ENCODE measurements around the gene OXCT1.
"Not testable (repeated sequence)": the region's sequence is repeated elsewhere in the genome, so short reads cannot be mapped to it uniquely, and the experiment has no call there.

The OXCT1 gene

DNA sequence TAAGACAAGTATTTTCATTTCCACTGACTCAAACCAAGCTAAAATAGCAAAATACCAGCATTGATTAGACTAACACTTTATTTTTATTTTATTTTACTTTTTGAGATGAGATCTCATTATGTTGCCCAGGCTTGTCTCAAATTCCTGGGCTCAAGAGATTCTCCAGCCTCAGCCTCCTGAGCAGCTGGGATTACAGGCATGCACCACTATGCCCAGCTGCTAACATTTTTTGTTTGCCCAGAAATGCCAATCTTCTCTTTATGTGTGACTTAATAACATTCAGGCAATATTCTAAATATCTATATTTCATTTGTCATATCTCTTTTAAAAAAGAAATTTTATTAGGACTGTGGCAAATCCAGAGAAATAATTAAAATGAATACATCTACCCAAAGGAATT is 55.0 kb downstream of the OXCT1 start:
- no peak for DNase-seq (ENCODE audit: low spot score)
- TF ChIP-seq, protein P1, sequence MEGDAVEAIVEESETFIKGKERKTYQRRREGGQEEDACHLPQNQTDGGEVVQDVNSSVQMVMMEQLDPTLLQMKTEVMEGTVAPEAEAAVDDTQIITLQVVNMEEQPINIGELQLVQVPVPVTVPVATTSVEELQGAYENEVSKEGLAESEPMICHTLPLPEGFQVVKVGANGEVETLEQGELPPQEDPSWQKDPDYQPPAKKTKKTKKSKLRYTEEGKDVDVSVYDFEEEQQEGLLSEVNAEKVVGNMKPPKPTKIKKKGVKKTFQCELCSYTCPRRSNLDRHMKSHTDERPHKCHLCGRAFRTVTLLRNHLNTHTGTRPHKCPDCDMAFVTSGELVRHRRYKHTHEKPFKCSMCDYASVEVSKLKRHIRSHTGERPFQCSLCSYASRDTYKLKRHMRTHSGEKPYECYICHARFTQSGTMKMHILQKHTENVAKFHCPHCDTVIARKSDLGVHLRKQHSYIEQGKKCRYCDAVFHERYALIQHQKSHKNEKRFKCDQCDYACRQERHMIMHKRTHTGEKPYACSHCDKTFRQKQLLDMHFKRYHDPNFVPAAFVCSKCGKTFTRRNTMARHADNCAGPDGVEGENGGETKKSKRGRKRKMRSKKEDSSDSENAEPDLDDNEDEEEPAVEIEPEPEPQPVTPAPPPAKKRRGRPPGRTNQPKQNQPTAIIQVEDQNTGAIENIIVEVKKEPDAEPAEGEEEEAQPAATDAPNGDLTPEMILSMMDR (IDR thresholded peaks at IDR 0.05): no peak
- Histone ChIP-seq H3K4me3 (no peak overlapping the region), H3K27ac (no peak overlapping the region)

DNA sequence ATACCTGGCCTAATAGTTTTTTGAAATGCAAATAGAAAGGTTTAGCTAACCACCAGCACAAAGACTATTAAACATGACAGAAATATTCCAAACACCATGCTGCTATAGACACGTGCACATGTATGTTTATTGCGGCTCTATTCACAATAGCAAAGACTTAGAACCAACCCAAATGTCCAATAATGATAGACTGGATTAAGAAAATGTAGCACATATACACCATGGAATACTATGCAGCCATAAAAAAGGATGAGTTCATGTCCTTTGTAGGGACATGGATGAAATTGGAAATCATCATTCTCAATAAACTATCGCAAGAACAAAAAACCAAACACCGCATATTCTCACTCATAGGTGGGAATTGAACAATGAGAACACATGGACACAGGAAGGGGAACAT is 55.9 kb downstream of the OXCT1 start:
- H3K4me3 ChIP-seq; DNase-seq (ENCODE audit: low spot score); H3K27ac ChIP-seq: not testable (repeated sequence)

DNA sequence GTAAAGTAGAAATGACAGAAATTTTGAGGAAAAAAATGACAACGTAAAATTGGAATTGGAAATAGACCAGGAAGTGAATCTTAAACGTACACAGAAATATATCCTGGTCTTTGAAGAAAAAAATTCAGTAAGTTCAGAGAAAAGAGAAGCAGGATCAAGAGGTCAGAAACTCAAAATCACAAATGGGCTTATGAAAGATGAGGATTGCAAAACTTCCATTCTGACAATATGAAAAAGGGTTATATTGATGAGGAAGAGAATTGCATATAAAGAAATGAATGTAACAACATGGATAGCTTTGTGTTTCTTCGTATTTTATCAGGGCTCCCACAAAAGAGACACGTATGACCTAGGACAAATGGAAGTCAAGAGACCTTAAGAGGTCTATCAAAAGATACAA is 58.1 kb downstream of the OXCT1 start:
- DNase-seq (ENCODE audit: low spot score): no peak
- TF ChIP-seq, protein P1 (IDR thresholded peaks at IDR 0.05): no peak

DNA sequence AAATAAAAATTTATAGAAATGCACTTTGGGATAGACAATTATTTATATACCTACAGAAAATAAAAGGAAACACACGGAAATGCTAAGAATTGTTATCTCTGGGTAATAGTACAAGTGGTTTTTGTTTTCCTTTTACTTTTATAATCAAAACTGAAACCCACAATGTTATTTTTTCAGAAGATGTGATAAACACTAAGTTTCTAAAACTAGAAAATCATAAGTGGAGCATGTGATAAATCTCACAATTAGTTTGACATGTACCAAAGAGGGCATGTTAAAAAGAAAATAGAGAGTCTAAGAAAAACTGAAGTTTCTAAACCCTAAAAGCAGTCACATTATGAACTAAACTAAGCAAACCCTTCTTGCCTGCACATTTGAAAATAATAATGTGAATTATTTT is 61.1 kb downstream of the OXCT1 start:
- Histone ChIP-seq H3K27ac (no peak overlapping the region), H3K4me3 (no peak overlapping the region)
- DNase-seq (ENCODE audit: low spot score): no peak
- TF ChIP-seq, protein P1 (IDR thresholded peaks at IDR 0.05): no peak

More for the DNA sequence above, 58.1 kb downstream of the OXCT1 start:
- Histone ChIP-seq H3K27ac (no peak overlapping the region), H3K4me3 (no peak overlapping the region)

DNA sequence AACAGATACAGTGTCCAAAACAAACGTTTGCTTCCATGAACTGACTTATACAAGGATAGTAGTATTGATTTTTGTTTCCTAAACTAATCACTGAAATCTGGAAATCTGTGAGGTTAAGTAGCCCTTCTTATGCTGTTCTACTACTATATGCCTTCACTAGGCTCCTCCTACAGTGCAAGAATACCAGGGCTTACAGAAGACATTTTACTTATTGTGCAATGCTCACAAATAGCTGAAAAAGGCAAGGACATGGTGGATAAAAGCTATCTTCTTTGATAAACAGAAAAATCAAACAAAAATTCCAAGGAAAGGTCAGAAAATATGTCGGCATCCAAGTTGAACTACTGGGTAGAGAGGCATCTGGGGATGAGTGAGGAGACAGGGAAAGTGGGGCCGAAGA is 61.9 kb downstream of the OXCT1 start:
- no peak overlapping the region for H3K27ac ChIP-seq
- H3K4me3 ChIP-seq: no peak overlapping the region
- TF ChIP-seq, protein P1 (IDR thresholded peaks at IDR 0.05): no peak
- no peak for DNase-seq (ENCODE audit: low spot score)

DNA sequence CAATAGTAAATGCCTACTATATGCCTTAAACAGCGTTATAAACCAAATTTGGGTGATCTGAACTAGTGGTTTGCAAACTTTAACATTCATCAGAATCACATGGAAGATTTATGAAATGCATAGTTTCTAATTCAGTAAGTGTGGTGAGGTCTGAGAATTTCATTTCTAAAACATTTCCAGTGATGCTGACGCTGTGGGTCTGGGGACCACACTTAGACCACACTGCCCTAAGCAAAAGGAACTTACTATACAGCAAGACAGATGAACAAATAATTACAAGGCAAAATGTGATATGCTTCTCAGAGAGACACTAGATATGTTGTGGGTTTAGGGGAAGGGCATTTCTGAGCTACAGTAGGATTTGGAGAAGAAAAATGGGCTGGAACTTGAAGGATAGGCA is 72.6 kb downstream of the OXCT1 start:
- DNase-seq (ENCODE audit: low spot score): no peak
- Histone ChIP-seq H3K4me3 (no peak overlapping the region), H3K27ac (no peak overlapping the region)
- TF ChIP-seq, protein P1 (IDR thresholded peaks at IDR 0.05): no peak

DNA sequence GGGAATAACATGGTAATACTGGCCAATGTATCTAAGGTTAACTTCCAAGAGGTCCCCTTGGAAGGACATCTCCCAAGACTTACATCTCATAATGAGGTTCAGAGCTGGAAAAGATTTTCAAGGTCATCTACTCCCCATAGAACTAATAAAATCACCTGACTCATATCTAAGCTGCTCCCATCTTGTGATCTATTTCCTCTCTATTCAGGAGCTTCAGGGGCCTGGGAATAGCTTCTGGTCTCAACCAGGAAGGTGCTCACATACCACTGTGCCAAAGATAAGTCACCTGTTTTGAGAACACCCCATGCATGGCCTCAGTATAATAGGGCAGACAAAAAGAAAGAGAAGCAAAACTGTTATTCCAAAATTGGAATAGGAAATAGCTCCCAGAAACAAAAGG is 74.2 kb downstream of the OXCT1 start:
- TF ChIP-seq, protein P1 (IDR thresholded peaks at IDR 0.05): no peak
- Histone ChIP-seq H3K4me3 (no peak overlapping the region), H3K27ac (no peak overlapping the region)
- no peak for DNase-seq (ENCODE audit: low spot score)

DNA sequence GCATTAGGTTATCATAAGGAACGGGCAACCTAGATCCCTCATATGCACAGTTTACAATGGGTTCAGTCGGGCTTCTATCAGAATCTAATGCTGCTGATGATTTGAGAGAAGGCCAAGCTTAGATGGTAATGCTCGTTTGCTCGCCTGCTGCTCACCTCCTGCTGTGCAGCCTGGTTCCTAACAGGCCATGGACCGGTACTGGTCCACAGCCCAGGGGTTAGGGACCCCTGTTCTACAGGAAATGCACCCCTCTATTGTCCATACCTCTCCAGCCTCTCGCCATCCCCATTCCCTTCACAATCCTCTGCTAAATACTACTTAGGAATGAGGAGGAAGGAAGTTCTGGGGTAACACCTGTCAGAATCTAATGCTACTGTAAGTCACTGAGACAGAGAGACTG is 75.1 kb downstream of the OXCT1 start:
- TF ChIP-seq, protein P1 (IDR thresholded peaks at IDR 0.05): no peak
- DNase-seq (ENCODE audit: low spot score): no peak
- peak overlapping the region; percentile 43 to 74 for H3K27ac ChIP-seq
- H3K4me3 ChIP-seq: no peak overlapping the region

Data from coronary artery (tissue), 2 donors.